ENCODE data around the gene SYNGR3.

The SYNGR3 gene

GRCh38 chr16:2037115-2037514, 47.3 kb downstream of the SYNGR3 start:
- DNase-seq (ENCODE audit: low read depth, low spot score), result no peak
- H3K27ac ChIP-seq, result no peak overlapping the region

GRCh38 chr16:2037647-2038381, 48.0 kb downstream of the SYNGR3 start:
- DNase-seq (ENCODE audit: low read depth, low spot score), result no peak

GRCh38 chr16:2038382-2039231, 48.8 kb downstream of the SYNGR3 start:
- H3K27ac ChIP-seq, result no peak overlapping the region
- DNase-seq (ENCODE audit: low read depth, low spot score), result no peak

More at GRCh38 chr16:2037647-2038381, 48.0 kb downstream of the SYNGR3 start:
- H3K27ac ChIP-seq, result no peak overlapping the region

GRCh38 chr16:2039274-2040031, 49.7 kb downstream of the SYNGR3 start:
- peak overlapping the region; percentile 75 for H3K27ac ChIP-seq
- DNase-seq (ENCODE audit: low read depth, low spot score), result no peak

- peak overlapping the region; percentile 75 for H3K27ac ChIP-seq
- DNase-seq (ENCODE audit: low read depth, low spot score), result no peak
These were observed 50.4 kb downstream of the SYNGR3 start for GRCh38 chr16:2040041-2040786.

GRCh38 chr16:2040787-2041522, 51.2 kb downstream of the SYNGR3 start:
- peak overlapping the region; percentile 75 for H3K27ac ChIP-seq
- DNase-seq (ENCODE audit: low read depth, low spot score), result peak; percentile 46

GRCh38 chr16:2042171-2042985, 52.6 kb downstream of the SYNGR3 start:
- peak overlapping the region; percentile 75 for H3K27ac ChIP-seq
- no peak for DNase-seq (ENCODE audit: low read depth, low spot score)

GRCh38 chr16:2042986-2043666, 53.4 kb downstream of the SYNGR3 start:
- no peak overlapping the region for H3K27ac ChIP-seq
- DNase-seq (ENCODE audit: low read depth, low spot score), result no peak
